Measurements from ENCODE around the gene POLR3C. TPM values are rescaled to one million over a fixed set of nuclear protein-coding genes. Genes with fewer than 3 reads are reported as not detected.
"Not testable (repeated sequence)": the region's sequence is repeated elsewhere in the genome, so short reads cannot be mapped to it uniquely, and the experiment has no call there.

POLR3C gene
- total RNA-seq, 4 donors from 2014 or later: 15.0 to 31.7 (median 21.0) TPM

- no peak for TF ChIP-seq CTCF (IDR thresholded peaks at IDR 0.05)
- TF ChIP-seq POLR2A (IDR thresholded peaks at IDR 0.05): no peak
- no peak overlapping the region for H3K27ac ChIP-seq
- DNase-seq: no peak
- no peaks in the 10 kb centered on the region for H3K9me3 ChIP-seq
- no peaks in the 10 kb centered on the region for H3K27me3 ChIP-seq
- intact Hi-C loops (cut with DNase I): no loop called here
- H3K4me3 ChIP-seq: no peak overlapping the region
- 93 to 95% methylated on average over 3 to 4 of the region's 4 CpGs for WGBS, 2 donors
- H3K36me3 ChIP-seq: no peaks in the 10 kb centered on the region
- H3K4me1 ChIP-seq: peaks cover 0 to 13% (median 5%) of the 10 kb centered on the region in 3 donors
Measured at GRCh38 chr1:145806408-145806807, 17.6 kb upstream of the POLR3C start.

- Histone ChIP-seq H3K4me1 (peaks cover 0 to 13% (median 5%) of the 10 kb centered on the region in 3 donors), H3K4me3 (no peak overlapping the region), H3K27me3 (no peaks in the 10 kb centered on the region), H3K36me3 (no peaks in the 10 kb centered on the region), H3K27ac (no peak overlapping the region), H3K9me3 (no peaks in the 10 kb centered on the region)
- WGBS, 2 donors: 96% methylated on average over 7 of the region's 7 CpGs
- no peak for DNase-seq
- TF ChIP-seq CTCF (IDR thresholded peaks at IDR 0.05) (no peak), POLR2A (IDR thresholded peaks at IDR 0.05) (no peak)
- intact Hi-C loops (cut with DNase I): no loop called here
Measured at GRCh38 chr1:145806844-145807243, 17.2 kb upstream of the POLR3C start.

- H3K27me3 ChIP-seq; H3K9me3 ChIP-seq; H3K36me3 ChIP-seq; H3K4me1 ChIP-seq; DNase-seq; H3K4me3 ChIP-seq; intact Hi-C loops (cut with DNase I); H3K27ac ChIP-seq: not testable (repeated sequence)
- WGBS, 2 donors: 42 to 49% methylated on average over 2 to 6 of the region's 6 CpGs
Measured at GRCh38 chr1:145812977-145813810, 10.8 kb upstream of the POLR3C start.

GRCh38 chr1:145818095-145818494 is 5.9 kb upstream of the POLR3C start:
- H3K9me3 ChIP-seq; intact Hi-C loops (cut with DNase I); DNase-seq; H3K36me3 ChIP-seq; H3K4me1 ChIP-seq; H3K27ac ChIP-seq; H3K4me3 ChIP-seq; H3K27me3 ChIP-seq: not testable (repeated sequence)
- 34 to 63% methylated on average over 2 of the region's 6 CpGs for WGBS, 2 donors

- H3K27me3 ChIP-seq; H3K9me3 ChIP-seq; DNase-seq; intact Hi-C loops (cut with DNase I): not testable (repeated sequence)
- 20% methylated on average over 5 of the region's 16 CpGs; no CpG with 5 or more reads in 1 of the 2 donors for WGBS, 2 donors
- peak overlapping the region in 2 of 4 donors; percentile 70 to 95 for H3K4me3 ChIP-seq
- peaks cover 0 to 27% (median 11%) of the 10 kb centered on the region in 3 donors for H3K4me1 ChIP-seq
- H3K27ac ChIP-seq: peak overlapping the region in 1 of 4 donors; percentile 58
- peaks cover 12 to 21% (median 14%) of the 10 kb centered on the region in 3 donors for H3K36me3 ChIP-seq
Measured at GRCh38 chr1:145822779-145823331, 1.1 kb upstream of the POLR3C start.

- WGBS, 2 donors: 0 to 1% methylated on average over 7 of the region's 7 CpGs
- peaks cover 16 to 37% (median 26%) of the 10 kb centered on the region in 3 donors for H3K36me3 ChIP-seq
- DNase-seq: no peak
- H3K27me3 ChIP-seq: no peaks in the 10 kb centered on the region
- no peaks in the 10 kb centered on the region for H3K9me3 ChIP-seq
- TF ChIP-seq CTCF (IDR thresholded peaks at IDR 0.05) (no peak), POLR2A (IDR thresholded peaks at IDR 0.05) (no peak)
- H3K27ac ChIP-seq: peak overlapping the region; percentile 89 to 97 (median 92)
- peaks cover 0 to 27% (median 11%) of the 10 kb centered on the region in 3 donors for H3K4me1 ChIP-seq
- peak overlapping the region; percentile 58 to 95 (median 72) for H3K4me3 ChIP-seq
- intact Hi-C loops (cut with DNase I): no loop called here
Measured at GRCh38 chr1:145824499-145824842, 471 bp downstream of the POLR3C start.

Measured in esophagus squamous epithelium (tissue), 5 donors.